ENCODE results near the gene FAP. TPM values are rescaled to one million over a fixed set of nuclear protein-coding genes. Genes with fewer than 3 reads are reported as not detected.

FAP gene
- total RNA-seq, 4 donors from 2014 or later = 4.6 to 14.0 (median 11.1) TPM

GRCh38 chr2:162254236-162254871 lies 11.1 kb upstream of the FAP start:
- ATAC-seq = no peak
- 66 to 76% methylated on average over 2 of the region's 2 CpGs for WGBS, 2 donors (ENCODE audit: low coverage in 1 of 2)
- H3K36me3 ChIP-seq = no peaks in the 10 kb centered on the region
- H3K4me1 ChIP-seq = no peaks in the 10 kb centered on the region
- no peaks in the 10 kb centered on the region for H3K27me3 ChIP-seq
- no peak for TF ChIP-seq POLR2A (IDR thresholded peaks at IDR 0.05)
- TF ChIP-seq EP300 (IDR thresholded peaks at IDR 0.05) = no peak
- TF ChIP-seq POLR2AphosphoS5 (IDR thresholded peaks at IDR 0.05) = no peak
- TF ChIP-seq, protein P1, sequence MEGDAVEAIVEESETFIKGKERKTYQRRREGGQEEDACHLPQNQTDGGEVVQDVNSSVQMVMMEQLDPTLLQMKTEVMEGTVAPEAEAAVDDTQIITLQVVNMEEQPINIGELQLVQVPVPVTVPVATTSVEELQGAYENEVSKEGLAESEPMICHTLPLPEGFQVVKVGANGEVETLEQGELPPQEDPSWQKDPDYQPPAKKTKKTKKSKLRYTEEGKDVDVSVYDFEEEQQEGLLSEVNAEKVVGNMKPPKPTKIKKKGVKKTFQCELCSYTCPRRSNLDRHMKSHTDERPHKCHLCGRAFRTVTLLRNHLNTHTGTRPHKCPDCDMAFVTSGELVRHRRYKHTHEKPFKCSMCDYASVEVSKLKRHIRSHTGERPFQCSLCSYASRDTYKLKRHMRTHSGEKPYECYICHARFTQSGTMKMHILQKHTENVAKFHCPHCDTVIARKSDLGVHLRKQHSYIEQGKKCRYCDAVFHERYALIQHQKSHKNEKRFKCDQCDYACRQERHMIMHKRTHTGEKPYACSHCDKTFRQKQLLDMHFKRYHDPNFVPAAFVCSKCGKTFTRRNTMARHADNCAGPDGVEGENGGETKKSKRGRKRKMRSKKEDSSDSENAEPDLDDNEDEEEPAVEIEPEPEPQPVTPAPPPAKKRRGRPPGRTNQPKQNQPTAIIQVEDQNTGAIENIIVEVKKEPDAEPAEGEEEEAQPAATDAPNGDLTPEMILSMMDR (IDR thresholded peaks at IDR 0.05) = no peak
- H3K27ac ChIP-seq = no peak overlapping the region
- H3K4me3 ChIP-seq = no peak overlapping the region
- H3K9me3 ChIP-seq = peaks cover 0 to 9% (median 0%) of the 10 kb centered on the region in 3 donors

- Histone ChIP-seq H3K36me3 (no peaks in the 10 kb centered on the region), H3K27ac (no peak overlapping the region), H3K27me3 (no peaks in the 10 kb centered on the region), H3K4me3 (no peak overlapping the region), H3K4me1 (no peaks in the 10 kb centered on the region), H3K9me3 (peaks cover 0 to 9% (median 0%) of the 10 kb centered on the region in 3 donors)
- TF ChIP-seq POLR2AphosphoS5 (IDR thresholded peaks at IDR 0.05) (no peak), POLR2A (IDR thresholded peaks at IDR 0.05) (no peak), EP300 (IDR thresholded peaks at IDR 0.05) (no peak)
- TF ChIP-seq, protein P1 (IDR thresholded peaks at IDR 0.05) = no peak
- WGBS, 2 donors (ENCODE audit: low coverage in 1 of 2) = 80 to 93% methylated on average over 1 to 2 of the region's 3 CpGs
- ATAC-seq = no peak
These were observed 10.2 kb upstream of the FAP start for GRCh38 chr2:162253435-162253834.

DNA sequence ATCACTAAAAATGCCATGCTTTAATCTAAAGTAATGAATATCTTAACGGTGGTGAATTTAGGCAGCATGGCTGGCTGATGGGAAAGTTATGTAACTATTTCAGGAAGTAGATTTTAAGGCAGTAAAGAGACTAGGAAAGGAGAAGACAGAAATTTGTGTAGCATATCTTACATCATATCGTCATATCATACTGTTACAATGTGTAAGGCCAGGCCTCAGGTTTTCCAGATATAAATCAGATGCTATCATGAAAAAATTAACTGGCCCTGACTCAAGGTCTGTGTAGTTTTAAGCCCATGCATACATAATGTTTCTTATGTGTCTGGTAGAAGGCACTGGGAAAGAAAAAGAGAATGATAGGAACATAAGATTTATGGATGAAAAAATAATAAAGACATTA lies 8.9 kb upstream of the FAP start:
- ATAC-seq = no peak
- 79 to 94% methylated on average over 2 of the region's 2 CpGs for WGBS, 2 donors (ENCODE audit: low coverage in 1 of 2)
- TF ChIP-seq EP300 (IDR thresholded peaks at IDR 0.05) = no peak
- TF ChIP-seq POLR2A (IDR thresholded peaks at IDR 0.05) = no peak
- TF ChIP-seq, protein P1 (IDR thresholded peaks at IDR 0.05) = no peak
- TF ChIP-seq POLR2AphosphoS5 (IDR thresholded peaks at IDR 0.05) = no peak

DNA sequence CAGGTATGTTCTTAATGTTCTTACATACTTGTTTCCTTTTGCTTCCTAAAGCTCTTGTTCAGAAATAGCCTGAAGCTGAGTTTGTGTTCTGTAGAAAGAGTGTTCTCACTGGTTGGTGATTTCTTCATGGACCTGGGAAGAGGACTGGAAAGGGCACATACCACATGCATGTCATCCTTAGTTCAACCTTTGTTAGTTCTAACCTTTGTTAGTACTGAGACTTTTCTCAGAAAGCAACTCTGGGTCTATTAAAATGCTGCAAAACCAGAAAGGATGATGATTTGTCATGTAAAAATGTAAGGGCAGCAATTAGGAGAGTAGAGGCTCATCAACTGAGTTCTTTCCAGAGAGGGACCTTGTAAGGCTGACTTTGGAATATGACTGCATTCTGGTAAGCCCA lies 2.5 kb upstream of the FAP start:
- TF ChIP-seq POLR2AphosphoS5 (IDR thresholded peaks at IDR 0.05) (peak; percentile 72), POLR2A (IDR thresholded peaks at IDR 0.05) (no peak)
- no peak overlapping the region for H3K4me3 ChIP-seq
- peaks cover 0 to 9% (median 0%) of the 10 kb centered on the region in 3 donors for H3K9me3 ChIP-seq
- H3K4me1 ChIP-seq = peaks cover 4 to 37% (median 13%) of the 10 kb centered on the region in 3 donors
- H3K27me3 ChIP-seq = no peaks in the 10 kb centered on the region
- ATAC-seq = no peak
- peak overlapping the region in 2 of 4 donors; percentile 71 to 75 for H3K27ac ChIP-seq
- H3K36me3 ChIP-seq = no peaks in the 10 kb centered on the region

More for the DNA sequence above, 8.9 kb upstream of the FAP start:
- no peak overlapping the region for H3K4me3 ChIP-seq
- no peaks in the 10 kb centered on the region for H3K27me3 ChIP-seq
- H3K4me1 ChIP-seq = no peaks in the 10 kb centered on the region
- H3K27ac ChIP-seq = no peak overlapping the region
- no peaks in the 10 kb centered on the region for H3K36me3 ChIP-seq
- H3K9me3 ChIP-seq = peaks cover 0 to 9% (median 0%) of the 10 kb centered on the region in 3 donors

- Histone ChIP-seq H3K4me1 (peaks cover 4 to 37% (median 13%) of the 10 kb centered on the region in 3 donors), H3K4me3 (no peak overlapping the region), H3K36me3 (no peaks in the 10 kb centered on the region), H3K9me3 (peaks cover 0 to 4% (median 0%) of the 10 kb centered on the region in 3 donors), H3K27me3 (no peaks in the 10 kb centered on the region), H3K27ac (peak overlapping the region; percentile 66 to 75 (median 70))
- peak; percentile 30 for ATAC-seq
- TF ChIP-seq EP300 (IDR thresholded peaks at IDR 0.05) = no peak
- TF ChIP-seq, protein P1 (IDR thresholded peaks at IDR 0.05) = no peak
- no peak for TF ChIP-seq POLR2A (IDR thresholded peaks at IDR 0.05)
- no peak for TF ChIP-seq POLR2AphosphoS5 (IDR thresholded peaks at IDR 0.05)
- 22 to 78% methylated on average over 1 of the region's 1 CpG for WGBS, 2 donors (ENCODE audit: low coverage in 1 of 2)
These were observed 1.8 kb upstream of the FAP start for GRCh38 chr2:162245061-162245460.

Data from gastroesophageal sphincter (tissue), 4 donors.